RWPE1 (cell line): Measurements from ENCODE around the gene DCAF15.
A peak's percentile ranks its signal among the peaks of the same experiment; 100 is the strongest.

Experiments
- CTCF ChIA-PET: fragments of 350-600 bp; sonication (Branson Sonifier 250); formaldehyde crosslinking; extraction: SDS; loops from one replicate; lab custom pipeline; 2021; lab: Yijun Ruan, JAX
- POLR2A ChIA-PET: fragments of 400-600 bp; formaldehyde crosslinking; extraction: SDS; loops from one replicate; lab custom pipeline; 2020; ENCODE audit warnings: antibody characterized with exemption; ENCODE audit not compliant: low non-redundant PET; lab: Yijun Ruan, JAX
- DNase-seq: peaks from one replicate; pipeline ENCODE4 v3.0.0; 2012; ENCODE audit warnings: low spot score
- H3K27ac ChIP-seq: fragments of 450-650 bp; 2 replicates; pipeline ENCODE4 v1.5.1; 2017
- CTCF ChIP-seq: fragments of 450-650 bp; conservative IDR thresholded peaks from 2 replicates; pipeline ENCODE4 v1.5.1; 2017; ENCODE audit warnings: low read depth, mild to moderate bottlenecking

The DCAF15 gene

GRCh38 chr19:13995017-13995728, 42.9 kb downstream of the DCAF15 start:
- no peak for TF ChIP-seq CTCF
- CTCF ChIA-PET: interaction anchor here (0.7 kb wide), 1 partner anchor 27 kb away, joined by 3 read pairs; no protein-coding TSS in a partner anchor
- no peak for DNase-seq
- H3K27ac ChIP-seq: peak overlapping the region; percentile 45
- POLR2A ChIA-PET: interaction anchor here (0.6 kb wide), 1 partner anchor 423 kb away, joined by 3 read pairs; no protein-coding TSS in a partner anchor

- ChIA-PET POLR2A (no interaction called here), CTCF (no interaction called here)
- TF ChIP-seq CTCF: no peak
- peak overlapping the region; percentile 45 for H3K27ac ChIP-seq
- DNase-seq: no peak
Observed at GRCh38 chr19:13995878-13996765, 43.8 kb downstream of the DCAF15 start.

GRCh38 chr19:13996928-13997630, 44.8 kb downstream of the DCAF15 start:
- CTCF ChIA-PET: interaction anchor here (0.8 kb wide), 1 partner anchor 78 kb away, joined by 3 read pairs; no protein-coding TSS in a partner anchor
- DNase-seq: no peak
- H3K27ac ChIP-seq: peak overlapping the region; percentile 17; the same call in 1 of the 2 replicates
- TF ChIP-seq CTCF: no peak
- POLR2A ChIA-PET: no interaction called here

GRCh38 chr19:13997631-13997962, 45.3 kb downstream of the DCAF15 start:
- ChIA-PET CTCF (interaction anchor here (0.8 kb wide), 1 partner anchor 78 kb away, joined by 3 read pairs; no protein-coding TSS in a partner anchor), POLR2A (no interaction called here)
- TF ChIP-seq CTCF: no peak
- peak overlapping the region; percentile 17; the same call in 1 of the 2 replicates for H3K27ac ChIP-seq
- DNase-seq: no peak

GRCh38 chr19:13998426-13998825, 46.1 kb downstream of the DCAF15 start:
- TF ChIP-seq CTCF: no peak
- H3K27ac ChIP-seq: no peak overlapping the region
- POLR2A ChIA-PET: no interaction called here
- CTCF ChIA-PET: no interaction called here
- no peak for DNase-seq

- ChIA-PET POLR2A (interaction anchor here (0.6 kb wide), 1 partner anchor 72 kb away, joined by 3 read pairs; no protein-coding TSS in a partner anchor), CTCF (interaction anchor here (0.6 kb wide), 2 partner anchors 224 to 514 kb away, joined by 3 read pairs; no protein-coding TSS in a partner anchor)
- H3K27ac ChIP-seq: no peak overlapping the region
- TF ChIP-seq CTCF: no peak
- DNase-seq: no peak
Observed at GRCh38 chr19:13999085-13999484, 46.8 kb downstream of the DCAF15 start.
